GM12878 (cell line): Measurements from ENCODE around the gene SFXN5. TPM values are rescaled to one million over a fixed set of nuclear protein-coding genes. Genes with fewer than 3 reads are reported as not detected.

ENCODE experiments used
- ATAC-seq: fragments of 200-7000 bp; cut with Tn5 transposase; 3 replicates; pipeline ENCODE4 v1.9.1; 2020; ENCODE audit warnings: mild to moderate bottlenecking, moderate library complexity
- BruUV-seq: library from RNA; stranded (reverse); fragments of 400-500 nt; replicated peaks from 2 replicates; lab custom pipeline; 2021; lab: Mats Ljungman, UMichigan
- CTCF ChIA-PET: fragments of 300-600 bp; sonication (Branson Sonifier 250); formaldehyde crosslinking; extraction: SDS; loops from one replicate; lab custom pipeline; 2021; ENCODE audit warnings: inconsistent platforms; lab: Yijun Ruan, JAX
- POLR2A ChIA-PET: fragments of 350-600 bp; formaldehyde crosslinking; extraction: SDS; loops from one replicate; lab custom pipeline; 2021; ENCODE audit warnings: inconsistent platforms; lab: Charles Lee
- RAD21 ChIA-PET: fragments of 300-600 bp; sonication (Branson Sonifier 250); formaldehyde crosslinking; loops from one replicate; lab custom pipeline; 2023; ENCODE audit warnings: antibody characterized with exemption; ENCODE audit not compliant: unreplicated experiment; lab: Charles Lee
- SMC1A ChIA-PET: fragments of 300-600 bp; sonication (Branson Sonifier 250); formaldehyde crosslinking; loops from one replicate; lab custom pipeline; 2023; ENCODE audit not compliant: unreplicated experiment, uncharacterized antibody; lab: Charles Lee
- DNase-seq: peaks from one replicate; pipeline ENCODE4 v3.0.0-alpha.2; 2011; ENCODE audit warnings: low read depth, low spot score
- FAIRE-seq: peaks from 3 replicates; lab custom pipeline; 2011; peaks lifted over from hg19 to GRCh38; lab: Jason Lieb, UNC
- H2AFZ ChIP-seq: 2 replicates; pipeline ENCODE4 v1.6.0; 2011; ENCODE audit warnings: low read depth, low read length, control low read depth; ENCODE audit not compliant: control insufficient read depth
- H3K27ac ChIP-seq: 2 replicates; pipeline ENCODE4 v1.5.1; 2011; ENCODE audit warnings: control low read depth; ENCODE audit not compliant: control insufficient read depth, insufficient read depth
- H3K27me3 ChIP-seq, 2 experiments: replicated peaks in 1 of 2; 2 replicates each; pipeline versions ENCODE4 v1.6.0 to v1.6.1; 2011; ENCODE audit warnings: low read length in 1 of 2; ENCODE audit not compliant: control insufficient read depth in 2 of 2, insufficient read depth in 2 of 2
- H3K36me3 ChIP-seq, 2 experiments: 2 replicates each; pipeline ENCODE4 v1.5.1; 2011; ENCODE audit warnings: low read length in 1 of 2; ENCODE audit not compliant: control insufficient read depth in 2 of 2, insufficient read depth in 2 of 2
- H3K4me1 ChIP-seq: 2 replicates; pipeline ENCODE4 v1.6.1; 2011; ENCODE audit warnings: mild to moderate bottlenecking, low read length, moderate library complexity, mixed read lengths; ENCODE audit not compliant: control insufficient read depth, insufficient read depth
- H3K4me2 ChIP-seq: 2 replicates; pipeline ENCODE4 v1.6.0; 2011; ENCODE audit warnings: control low read depth; ENCODE audit not compliant: control insufficient read depth, insufficient read depth
- H3K4me3 ChIP-seq: fragments of 200-600 bp; sonication (generic); 2 replicates; pipeline ENCODE4 v1.5.1; 2016
- H3K79me2 ChIP-seq: 2 replicates; pipeline ENCODE4 v1.6.0; 2011; ENCODE audit warnings: low read length; ENCODE audit not compliant: control insufficient read depth, insufficient read depth
- H3K9ac ChIP-seq: 2 replicates; pipeline ENCODE4 v1.8.0; 2011; ENCODE audit warnings: low read length, control low read depth, mixed read lengths; ENCODE audit not compliant: control insufficient read depth, insufficient read depth
- H3K9me3 ChIP-seq: replicated peaks from 3 replicates; pipeline ENCODE4 v1.5.1; 2011; ENCODE audit warnings: mild to moderate bottlenecking, low read length; ENCODE audit not compliant: control insufficient read depth, insufficient read depth
- H4K20me1 ChIP-seq: 2 replicates; pipeline ENCODE4 v1.6.0; 2011; ENCODE audit not compliant: control insufficient read depth, insufficient read depth
- GATAD2B ChIP-seq: fragments of 450-650 bp; conservative IDR thresholded peaks from 2 replicates; pipeline ENCODE4 v1.6.1; 2017; ENCODE audit warnings: low read depth, mild to moderate bottlenecking, moderate library complexity
- MEF2A ChIP-seq: IDR thresholded peaks from 2 replicates; pipeline ENCODE4 v1.6.1; 2011; ENCODE audit warnings: low read depth, mild to moderate bottlenecking, low read length, moderate library complexity; ENCODE audit not compliant: insufficient read depth
- ZNF24 ChIP-seq: fragments of 450-650 bp; IDR thresholded peaks from 2 replicates; pipeline ENCODE4 v1.6.1; 2017; ENCODE audit warnings: antibody characterized with exemption, mild to moderate bottlenecking
- WGBS: methylation state at CpG from one replicate; pipeline ENCODE4 v1.1.6; 2016; ENCODE audit warnings: low lambda C conversion rate; ENCODE audit not compliant: insufficient replicate concordance, insufficient coverage; ENCODE audit errors: missing lambda C conversion rate; 5-methylcytosine and 5-hydroxymethylcytosine counted together
- in situ Hi-C: fragments of 300-500 bp; cut with MboI; formaldehyde crosslinking; loops from 9 replicates; pipeline ENCODE4 v1.14.3; 2018; ENCODE audit warnings: mixed read lengths
- intact Hi-C: fragments of 100-400 bp; cut with micrococcal nuclease; formaldehyde crosslinking; loops from one replicate; pipeline ENCODE4 v1.14.2; 2022; ENCODE audit not compliant: unreplicated experiment
- polyA plus RNA-seq, 11 experiments: library from polyadenylated mRNA; depleted of rRNA in 4 of 11; unstranded in 6 of 11; stranded (reverse) in 5 of 11; fragments of >200 nt; fragmentation: Nextera tagmentation in 4 of 11; fragmentation: Illumina TruSeq in 1 of 11; extraction: Ambion mirVana in 4 of 11; extraction: Trizol in 1 of 11; gene quantifications; 1 replicate in 1 of 11; 2 replicates in 10 of 11; pipeline versions ENCODE4 v1.2.1 to v1.2.3, GENCODE V29; 2011 to 2016; ENCODE audit warnings: inconsistent platforms in 2 of 11, missing spikeins in 2 of 11, low read depth in 1 of 11
- total RNA-seq, 4 experiments: library from RNA; depleted of rRNA in 3 of 4; stranded (reverse); fragments of >200 nt in 3 of 4; fragmentation: Illumina TruSeq in 1 of 4; extraction: Trizol in 1 of 4; gene quantifications; 2 replicates each; pipeline versions ENCODE4 v1.2.1 to v1.2.3, GENCODE V29; 2013 to 2021
- TF ChIP-seq, protein P1 (sequence below): fragments of 450-650 bp; IDR thresholded peaks from 2 replicates; pipeline ENCODE4 v1.6.1; 2017; ENCODE audit warnings: antibody characterized with exemption, mild to moderate bottlenecking, moderate library complexity

Gene SFXN5
- total and polyA plus RNA-seq, 10 of the 15 experiments (the other 5 are each of a cell fraction or from before 2014, with no cell fraction given) = 3.3 to 15.9 (median 11.2) TPM

DNA sequence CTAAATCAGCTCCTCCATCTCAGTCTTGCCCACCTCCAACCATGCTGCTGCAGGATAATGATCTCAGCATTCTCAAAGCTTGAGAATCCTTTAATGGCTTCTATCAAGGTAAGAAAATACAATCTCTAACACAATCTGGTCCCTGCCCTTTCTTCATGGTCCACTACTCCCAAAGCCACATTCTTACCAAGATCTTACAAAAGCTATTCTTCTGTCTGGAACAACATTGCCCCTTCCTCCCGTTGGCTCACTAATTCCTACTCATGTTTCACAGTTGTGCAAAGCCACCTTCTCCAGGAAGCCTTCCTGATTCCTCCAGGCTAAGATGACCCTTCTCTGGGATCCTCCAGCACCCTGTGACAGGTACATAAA is 5.9 kb upstream of the SFXN5 start (continued):
- TF ChIP-seq GATAD2B = no peak
- TF ChIP-seq, protein P1, sequence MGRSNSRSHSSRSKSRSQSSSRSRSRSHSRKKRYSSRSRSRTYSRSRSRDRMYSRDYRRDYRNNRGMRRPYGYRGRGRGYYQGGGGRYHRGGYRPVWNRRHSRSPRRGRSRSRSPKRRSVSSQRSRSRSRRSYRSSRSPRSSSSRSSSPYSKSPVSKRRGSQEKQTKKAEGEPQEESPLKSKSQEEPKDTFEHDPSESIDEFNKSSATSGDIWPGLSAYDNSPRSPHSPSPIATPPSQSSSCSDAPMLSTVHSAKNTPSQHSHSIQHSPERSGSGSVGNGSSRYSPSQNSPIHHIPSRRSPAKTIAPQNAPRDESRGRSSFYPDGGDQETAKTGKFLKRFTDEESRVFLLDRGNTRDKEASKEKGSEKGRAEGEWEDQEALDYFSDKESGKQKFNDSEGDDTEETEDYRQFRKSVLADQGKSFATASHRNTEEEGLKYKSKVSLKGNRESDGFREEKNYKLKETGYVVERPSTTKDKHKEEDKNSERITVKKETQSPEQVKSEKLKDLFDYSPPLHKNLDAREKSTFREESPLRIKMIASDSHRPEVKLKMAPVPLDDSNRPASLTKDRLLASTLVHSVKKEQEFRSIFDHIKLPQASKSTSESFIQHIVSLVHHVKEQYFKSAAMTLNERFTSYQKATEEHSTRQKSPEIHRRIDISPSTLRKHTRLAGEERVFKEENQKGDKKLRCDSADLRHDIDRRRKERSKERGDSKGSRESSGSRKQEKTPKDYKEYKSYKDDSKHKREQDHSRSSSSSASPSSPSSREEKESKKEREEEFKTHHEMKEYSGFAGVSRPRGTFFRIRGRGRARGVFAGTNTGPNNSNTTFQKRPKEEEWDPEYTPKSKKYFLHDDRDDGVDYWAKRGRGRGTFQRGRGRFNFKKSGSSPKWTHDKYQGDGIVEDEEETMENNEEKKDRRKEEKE = no peak

GRCh38 chr2:73076701-73077423 is 5.3 kb upstream of the SFXN5 start:
- no peaks in the 10 kb centered on the region for H4K20me1 ChIP-seq
- BruUV-seq = no TSS peak
- no peak overlapping the region for H3K9ac ChIP-seq
- ChIA-PET CTCF (interaction anchor here (0.7 to 0.8 kb wide), 3 partner anchors 126 to 184 kb away, joined by 3 to 5 read pairs (median 4); no protein-coding TSS in a partner anchor), SMC1A (no interaction called here), RAD21 (no interaction called here), POLR2A (no interaction called here)
- no peak for TF ChIP-seq ZNF24
- no peak for TF ChIP-seq MEF2A
- FAIRE-seq (no peak), ATAC-seq (no peak), DNase-seq (no peak)
- no peak overlapping the region for H3K4me3 ChIP-seq
- WGBS = 35% methylated on average over 7 of the region's 8 CpGs
- in situ Hi-C loops = no loop called here
- H3K4me1 ChIP-seq = no peaks in the 10 kb centered on the region
- H3K27me3 ChIP-seq = peaks cover 3 to 9% of the 10 kb centered on the region in 2 experiments; a peak in 3 of 4 replicates
- intact Hi-C loops = no loop called here
- no peaks in the 10 kb centered on the region for H3K36me3 ChIP-seq
- H3K27ac ChIP-seq = no peak overlapping the region
- no peaks in the 10 kb centered on the region for H3K79me2 ChIP-seq
- H3K9me3 ChIP-seq = no peaks in the 10 kb centered on the region
- no peak overlapping the region for H2AFZ ChIP-seq
- no peak overlapping the region for H3K4me2 ChIP-seq
